Type B pancreatic cell (in vitro differentiated cells): ENCODE measurements around the gene CYSTM1. TPM values are rescaled to one million over a fixed set of nuclear protein-coding genes. Genes with fewer than 3 reads are reported as not detected.

ENCODE experiments used
- DNase-seq: peaks from one replicate; pipeline ENCODE4 v3.0.0; 2021; ENCODE audit warnings: mixed read lengths; ENCODE audit not compliant: unreplicated experiment; ENCODE audit errors: extremely low spot score
- H3K27ac Mint-ChIP-seq: 2 replicates; pipeline ENCODE4 v1.8.0; 2021; ENCODE audit warnings: mild to moderate bottlenecking, mixed read lengths
- H3K27me3 Mint-ChIP-seq: 2 replicates; pipeline ENCODE4 v1.8.0; 2021; ENCODE audit warnings: mixed read lengths
- H3K36me3 Mint-ChIP-seq: 2 replicates; pipeline ENCODE4 v1.8.0; 2021; ENCODE audit warnings: mixed read lengths
- H3K4me1 Mint-ChIP-seq: one replicate; pipeline ENCODE4 v1.8.0; 2021; ENCODE audit warnings: mixed read lengths; ENCODE audit not compliant: unreplicated experiment
- H3K4me3 Mint-ChIP-seq: 2 replicates; pipeline ENCODE4 v1.8.0; 2021; ENCODE audit warnings: mild to moderate bottlenecking, mixed read lengths
- H3K9me3 Mint-ChIP-seq: 2 replicates; pipeline ENCODE4 v1.8.0; 2021; ENCODE audit warnings: mixed read lengths
- CTCF ChIP-seq: fragments of 200-600 bp; sonication (generic); conservative IDR thresholded peaks from 2 replicates; pipeline ENCODE4 v1.5.0; 2021; ENCODE audit warnings: antibody characterized with exemption, mild to moderate bottlenecking
- total RNA-seq: library from RNA; stranded (reverse); gene quantifications from 2 replicates; pipeline ENCODE4 v1.2.1, GENCODE V29; 2021; ENCODE audit warnings: low replicate concordance

The CYSTM1 gene
- total RNA-seq, 1 donor from 2014 or later: 73.5 TPM

- no peaks in the 10 kb centered on the region for H3K9me3 Mint-ChIP-seq
- no peak overlapping the region for H3K4me3 Mint-ChIP-seq
- H3K4me1 Mint-ChIP-seq: peaks cover 11% of the 10 kb centered on the region
- H3K36me3 Mint-ChIP-seq: peaks cover 15% of the 10 kb centered on the region
- no peak overlapping the region for H3K27ac Mint-ChIP-seq
- TF ChIP-seq CTCF: no peak
- H3K27me3 Mint-ChIP-seq: no peaks in the 10 kb centered on the region
- no peak for DNase-seq
Measured at GRCh38 chr5:140250386-140250785, 75.4 kb downstream of the CYSTM1 start.

GRCh38 chr5:140251527-140251973 lies 76.6 kb downstream of the CYSTM1 start:
- Mint-ChIP-seq H3K4me1 (peaks cover 11% of the 10 kb centered on the region), H3K27ac (no peak overlapping the region), H3K9me3 (no peaks in the 10 kb centered on the region), H3K4me3 (no peak overlapping the region), H3K27me3 (no peaks in the 10 kb centered on the region), H3K36me3 (peaks cover 15% of the 10 kb centered on the region)
- TF ChIP-seq CTCF: no peak
- no peak for DNase-seq

GRCh38 chr5:140252470-140253126 lies 77.6 kb downstream of the CYSTM1 start:
- Mint-ChIP-seq H3K4me3 (no peak overlapping the region), H3K27ac (no peak overlapping the region), H3K9me3 (no peaks in the 10 kb centered on the region), H3K27me3 (no peaks in the 10 kb centered on the region), H3K36me3 (peaks cover 17% of the 10 kb centered on the region), H3K4me1 (peaks cover 13% of the 10 kb centered on the region)
- DNase-seq: no peak
- no peak for TF ChIP-seq CTCF

- Mint-ChIP-seq H3K4me1 (peaks cover 17% of the 10 kb centered on the region), H3K9me3 (no peaks in the 10 kb centered on the region), H3K27me3 (no peaks in the 10 kb centered on the region), H3K27ac (no peak overlapping the region), H3K36me3 (peaks cover 25% of the 10 kb centered on the region), H3K4me3 (no peak overlapping the region)
- DNase-seq: no peak
- TF ChIP-seq CTCF: no peak
Measured at GRCh38 chr5:140253985-140254384, 79.0 kb downstream of the CYSTM1 start.

- Mint-ChIP-seq H3K36me3 (peaks cover 18% of the 10 kb centered on the region), H3K4me3 (no peak overlapping the region), H3K4me1 (peaks cover 17% of the 10 kb centered on the region), H3K27me3 (no peaks in the 10 kb centered on the region), H3K9me3 (no peaks in the 10 kb centered on the region), H3K27ac (no peak overlapping the region)
- DNase-seq: no peak
- TF ChIP-seq CTCF: no peak
Measured at GRCh38 chr5:140255460-140256157, 80.6 kb downstream of the CYSTM1 start.
